Astrocyte of the spinal cord (primary cell): ENCODE data around the gene MET.

Source experiments
- DNase-seq: peaks from one replicate; pipeline ENCODE4 v3.0.0; 2011; ENCODE audit warnings: low read depth, low spot score
- H3K4me3 ChIP-seq: 2 replicates; pipeline ENCODE4 v1.5.1; 2011; ENCODE audit warnings: low read depth, mild to moderate bottlenecking, low read length, moderate library complexity
- in situ Hi-C: cut with HindIII; loops from 2 replicates; pipeline ENCODE4 v1.10.0; 2017; ENCODE audit warnings: low sequenced_read_pairs
- TF ChIP-seq, protein P1 (sequence below): IDR thresholded peaks from 2 replicates; pipeline ENCODE4 v1.5.1; 2012; ENCODE audit warnings: low read depth, mild to moderate bottlenecking, low read length, inconsistent platforms

MET gene

DNA sequence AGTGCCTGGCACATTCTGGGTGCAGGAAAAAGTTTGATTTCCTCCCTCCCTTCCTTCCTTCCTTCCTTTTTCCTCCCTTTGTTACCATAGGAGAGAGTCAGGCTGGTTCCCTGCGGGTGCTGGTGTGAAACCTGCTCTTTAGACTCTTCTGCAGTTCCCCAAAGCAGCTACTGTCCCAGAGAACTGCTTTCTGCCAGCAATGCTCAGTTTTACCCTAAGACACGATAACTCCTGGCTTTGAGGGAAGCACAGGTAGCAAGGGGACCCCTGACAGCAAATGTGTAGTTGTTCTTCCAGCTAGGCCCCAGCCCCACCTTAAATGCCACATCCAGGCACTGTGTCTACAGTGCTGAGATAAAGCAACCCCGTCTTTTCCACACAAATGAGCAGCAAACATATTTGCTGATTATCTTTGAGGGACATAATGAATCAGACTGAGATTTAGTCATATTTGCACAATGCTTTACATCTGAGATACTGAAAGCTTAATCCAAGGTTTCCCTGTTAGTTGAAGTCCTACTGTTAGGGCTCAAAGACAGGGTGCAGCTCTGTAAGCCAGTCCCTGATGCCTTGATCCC, 55.5 kb downstream of the MET start:
- H3K4me3 ChIP-seq = no peak overlapping the region
- in situ Hi-C loops = no loop called here
- TF ChIP-seq, protein P1, sequence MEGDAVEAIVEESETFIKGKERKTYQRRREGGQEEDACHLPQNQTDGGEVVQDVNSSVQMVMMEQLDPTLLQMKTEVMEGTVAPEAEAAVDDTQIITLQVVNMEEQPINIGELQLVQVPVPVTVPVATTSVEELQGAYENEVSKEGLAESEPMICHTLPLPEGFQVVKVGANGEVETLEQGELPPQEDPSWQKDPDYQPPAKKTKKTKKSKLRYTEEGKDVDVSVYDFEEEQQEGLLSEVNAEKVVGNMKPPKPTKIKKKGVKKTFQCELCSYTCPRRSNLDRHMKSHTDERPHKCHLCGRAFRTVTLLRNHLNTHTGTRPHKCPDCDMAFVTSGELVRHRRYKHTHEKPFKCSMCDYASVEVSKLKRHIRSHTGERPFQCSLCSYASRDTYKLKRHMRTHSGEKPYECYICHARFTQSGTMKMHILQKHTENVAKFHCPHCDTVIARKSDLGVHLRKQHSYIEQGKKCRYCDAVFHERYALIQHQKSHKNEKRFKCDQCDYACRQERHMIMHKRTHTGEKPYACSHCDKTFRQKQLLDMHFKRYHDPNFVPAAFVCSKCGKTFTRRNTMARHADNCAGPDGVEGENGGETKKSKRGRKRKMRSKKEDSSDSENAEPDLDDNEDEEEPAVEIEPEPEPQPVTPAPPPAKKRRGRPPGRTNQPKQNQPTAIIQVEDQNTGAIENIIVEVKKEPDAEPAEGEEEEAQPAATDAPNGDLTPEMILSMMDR = no peak
- no peak for DNase-seq

DNA sequence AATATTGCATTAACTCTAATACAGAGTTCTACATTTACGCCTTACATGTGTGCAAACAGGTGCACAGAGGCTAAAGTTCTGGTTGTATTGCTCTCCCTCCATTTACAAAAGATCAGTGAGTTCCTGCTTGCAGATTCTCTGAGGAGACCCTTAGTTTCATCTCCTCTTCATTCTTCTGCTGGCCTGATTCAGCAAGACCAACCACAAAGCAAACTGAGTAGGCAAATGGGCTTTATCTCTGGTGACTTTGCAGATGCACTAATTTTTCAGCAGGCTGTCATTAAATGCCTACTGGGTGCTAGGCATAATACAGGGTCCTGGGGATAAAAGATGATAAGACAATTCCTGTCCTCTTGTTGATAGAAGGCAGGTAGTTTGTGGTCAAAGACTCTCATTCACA, 56.4 kb downstream of the MET start:
- in situ Hi-C loops = no loop called here
- TF ChIP-seq, protein P1 = no peak
- no peak for DNase-seq
- H3K4me3 ChIP-seq = no peak overlapping the region

DNA sequence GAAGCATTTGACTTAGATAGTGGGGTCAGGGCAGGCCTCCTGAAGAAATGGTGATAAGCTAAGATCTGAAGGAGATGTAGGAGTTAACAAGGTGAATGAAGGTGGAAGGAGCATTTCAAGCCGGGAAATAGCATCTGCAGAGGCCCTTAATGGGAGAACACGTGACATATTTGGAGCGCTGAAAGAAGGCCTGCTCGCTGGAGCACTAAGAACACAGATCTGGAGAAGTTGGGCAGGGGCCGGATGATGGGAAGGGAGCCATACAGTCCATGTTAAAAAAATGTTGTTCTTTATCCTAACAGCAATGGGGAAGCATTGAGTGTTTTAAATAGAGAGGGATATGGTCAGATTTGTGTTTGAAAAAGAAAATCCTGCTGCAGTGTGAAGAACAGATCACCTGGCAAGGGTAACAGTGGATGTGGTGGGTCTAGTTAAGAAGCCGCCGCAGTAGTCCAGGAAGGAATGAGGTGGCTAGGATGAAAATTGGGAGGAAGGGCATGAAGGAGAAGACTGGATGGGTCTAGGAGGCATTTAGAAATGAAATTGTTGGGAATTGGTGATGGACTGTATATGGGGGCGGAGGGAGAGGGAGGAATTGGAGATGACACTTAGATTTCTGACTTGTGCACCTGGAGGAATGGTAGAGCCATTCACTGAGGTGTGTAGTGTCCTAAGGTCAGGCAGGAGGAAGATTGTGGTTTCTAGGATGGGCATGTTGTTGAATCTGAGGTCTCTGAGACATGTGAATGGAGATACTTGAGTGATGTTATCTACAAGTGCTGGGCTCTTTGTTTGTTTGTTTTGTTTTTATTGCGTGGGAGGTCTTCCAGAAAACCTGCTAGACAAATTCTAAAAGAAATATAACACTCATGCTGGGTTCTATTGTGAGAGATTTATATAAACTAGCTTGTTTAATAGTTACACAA, 58.4 kb downstream of the MET start:
- H3K4me3 ChIP-seq = no peak overlapping the region
- in situ Hi-C loops = no loop called here
- DNase-seq = no peak
- TF ChIP-seq, protein P1 = no peak

DNA sequence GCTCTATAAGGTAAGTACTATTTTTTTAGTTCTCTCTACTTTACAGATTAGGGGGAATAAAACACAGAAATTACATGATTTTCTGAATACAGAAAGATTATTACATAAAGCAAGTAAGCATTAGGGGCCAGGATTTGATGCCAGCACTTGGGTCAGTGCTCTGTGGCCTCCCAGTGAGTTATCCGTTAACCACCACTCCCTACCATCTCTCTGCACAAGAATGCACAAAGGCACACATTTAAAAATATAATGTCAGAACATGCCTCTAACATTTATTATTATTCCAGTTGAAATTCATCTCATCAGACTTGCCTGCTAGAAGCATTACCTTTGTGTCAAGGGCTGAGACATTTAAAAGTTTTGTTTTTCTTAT, 59.0 kb downstream of the MET start:
- no peak for DNase-seq
- in situ Hi-C loops = no loop called here
- TF ChIP-seq, protein P1 = no peak
- H3K4me3 ChIP-seq = no peak overlapping the region

DNA sequence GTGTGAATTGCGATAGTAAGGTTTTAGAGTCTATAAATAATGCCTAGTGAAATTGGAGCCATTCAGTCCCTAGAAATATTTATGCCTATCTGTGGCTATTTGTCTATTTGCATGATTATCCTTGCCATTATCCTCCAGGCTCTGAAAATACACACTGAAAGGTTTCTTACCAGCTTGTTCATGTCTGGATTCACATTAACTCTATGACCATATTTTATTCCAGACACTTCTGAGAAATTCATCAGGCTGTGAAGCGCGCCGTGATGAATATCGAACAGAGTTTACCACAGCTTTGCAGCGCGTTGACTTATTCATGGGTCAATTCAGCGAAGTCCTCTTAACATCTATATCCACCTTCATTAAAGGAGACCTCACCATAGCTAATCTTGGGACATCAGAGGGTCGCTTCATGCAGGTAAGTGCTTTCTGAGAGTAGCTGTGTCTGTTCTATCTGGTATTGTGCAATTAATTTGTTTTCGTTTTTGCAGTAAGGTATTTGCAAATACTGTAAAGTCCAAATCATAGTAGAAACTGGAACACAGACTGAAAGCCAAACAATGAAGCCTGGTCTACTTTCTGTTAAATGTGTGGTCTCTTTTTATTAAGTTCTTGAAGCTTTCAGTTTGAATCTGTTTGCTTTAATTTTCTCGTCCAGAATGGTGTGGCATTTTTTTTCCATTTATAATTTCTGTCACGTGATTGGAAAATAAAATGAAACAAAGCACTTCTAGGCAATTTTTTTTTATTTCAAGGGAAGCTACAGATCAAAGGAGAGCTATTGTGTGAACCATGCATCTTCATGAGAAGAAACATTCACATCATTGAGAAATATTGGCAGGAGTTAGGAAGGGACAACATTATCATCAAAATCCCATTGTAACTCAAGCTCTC, 59.7 kb downstream of the MET start:
- TF ChIP-seq, protein P1 = no peak
- in situ Hi-C loops = no loop called here
- no peak overlapping the region for H3K4me3 ChIP-seq
- DNase-seq = no peak
